HG02571 (cell line): ENCODE measurements around the gene PLCXD1.
"Not testable (repeated sequence)": the region's sequence is repeated elsewhere in the genome, so short reads cannot be mapped to it uniquely, and the experiment has no call there.

Source experiments
- ATAC-seq: cut with Tn5 transposase; IDR thresholded peaks from one replicate; pipeline ENCODE4 v1.9.1; 2021; ENCODE audit warnings: mild to moderate bottlenecking, moderate library complexity; ENCODE audit not compliant: unreplicated experiment

Gene PLCXD1

GRCh38 chrX:291411-291901 lies 10.3 kb downstream of the PLCXD1 start:
- ATAC-seq: no peak

DNA sequence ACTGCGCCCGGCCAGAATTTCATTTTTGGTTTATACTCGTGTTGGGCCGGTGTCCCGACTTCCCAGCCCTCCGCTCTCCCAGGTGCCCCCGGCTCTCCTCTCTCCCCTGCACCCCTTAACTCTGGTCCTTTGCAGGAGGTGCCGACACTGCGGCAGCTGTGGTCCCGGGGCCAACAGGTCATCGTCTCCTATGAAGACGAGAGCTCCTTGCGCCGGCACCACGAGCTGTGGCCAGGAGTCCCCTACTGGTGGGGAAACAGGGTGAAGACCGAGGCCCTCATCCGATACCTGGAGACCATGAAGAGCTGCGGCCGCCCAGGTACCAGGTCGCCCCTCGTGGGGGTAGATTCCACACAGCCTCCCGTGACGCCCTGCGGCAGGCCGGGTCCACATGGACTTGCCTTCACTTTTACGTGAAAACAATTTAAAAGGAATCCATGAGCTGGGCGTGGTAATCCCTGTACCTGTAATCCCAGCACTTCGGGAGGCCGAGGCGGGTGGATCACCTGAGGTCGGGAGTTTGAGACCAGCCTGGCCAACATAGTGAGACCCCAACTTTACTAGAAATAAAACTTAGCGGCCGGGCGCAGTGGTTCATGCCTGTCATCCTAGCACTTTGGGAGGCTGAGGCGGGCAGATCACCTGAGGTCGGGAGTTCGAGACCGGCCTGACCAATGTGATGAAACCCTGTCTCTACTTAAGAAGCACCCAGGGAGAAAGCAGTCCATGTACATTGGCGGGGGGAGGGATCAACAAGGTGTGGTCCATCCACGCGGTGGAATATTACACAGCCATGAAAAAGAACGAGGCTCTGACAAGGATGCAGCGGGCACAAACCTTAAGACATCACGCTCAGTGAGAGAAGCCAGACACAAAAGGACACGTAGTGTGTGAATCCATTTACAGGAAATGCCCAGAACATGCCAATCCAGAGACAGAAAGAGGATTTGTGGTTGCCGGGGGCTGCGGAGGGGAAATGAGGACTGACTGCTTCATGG lies 12.0 kb downstream of the PLCXD1 start:
- no peak for ATAC-seq

DNA sequence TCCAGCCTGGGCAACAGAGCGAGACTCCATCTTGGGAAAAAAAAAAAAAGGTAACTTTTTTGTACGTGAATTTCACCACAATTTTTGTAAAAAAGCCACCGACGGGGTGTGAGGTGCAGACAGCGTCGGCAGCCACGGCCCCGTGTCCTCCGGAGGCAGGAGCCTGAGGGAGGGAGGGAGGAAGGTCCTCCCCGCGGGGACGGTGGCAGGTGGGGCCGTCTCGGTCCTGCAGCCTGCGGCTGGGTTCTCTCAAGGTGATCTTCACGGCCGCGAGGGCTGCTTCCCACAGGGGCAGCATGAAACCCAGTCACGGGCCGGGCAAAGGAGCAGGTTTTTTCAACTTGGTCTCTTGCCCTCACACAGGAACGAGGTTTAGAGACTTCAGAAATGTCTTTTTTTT lies 14.0 kb downstream of the PLCXD1 start:
- no peak for ATAC-seq

DNA sequence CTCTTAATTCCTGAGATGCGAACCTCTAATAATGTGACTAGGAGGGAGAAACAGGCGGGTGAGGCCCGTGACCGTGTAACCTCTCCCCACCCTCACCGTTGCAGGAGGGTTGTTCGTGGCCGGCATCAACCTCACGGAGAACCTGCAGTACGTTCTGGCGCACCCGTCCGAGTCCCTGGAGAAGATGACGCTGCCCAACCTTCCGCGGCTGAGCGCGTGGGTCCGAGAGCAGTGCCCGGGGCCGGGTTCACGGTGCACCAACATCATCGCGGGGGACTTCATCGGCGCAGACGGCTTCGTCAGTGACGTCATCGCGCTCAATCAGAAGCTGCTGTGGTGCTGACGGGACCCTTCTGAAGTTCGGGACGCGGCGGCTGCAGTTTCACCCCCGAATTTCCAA lies 17.8 kb downstream of the PLCXD1 start:
- ATAC-seq: no peak

DNA sequence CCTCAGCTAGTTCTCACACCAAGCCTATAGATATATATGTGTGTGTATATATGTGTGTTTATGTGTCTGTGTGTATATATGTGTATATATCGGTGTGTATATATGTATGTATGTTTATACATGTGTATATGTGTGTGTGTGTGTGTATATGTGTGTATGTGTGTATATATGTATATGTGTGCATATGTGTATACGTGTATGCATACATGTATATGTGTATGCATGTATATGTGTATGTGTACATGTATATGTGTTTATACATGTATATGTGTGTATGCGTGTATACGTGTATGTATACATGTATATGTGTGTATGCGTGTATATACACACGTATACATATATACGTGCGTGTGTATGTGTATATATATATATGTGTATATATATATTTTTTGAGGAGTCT lies 19.2 kb downstream of the PLCXD1 start:
- ATAC-seq: no peak

- ATAC-seq: no peak
These were observed 21.8 kb downstream of the PLCXD1 start for GRCh38 chrX:302975-303374.

- ATAC-seq: not testable (repeated sequence)
These were observed 24.8 kb downstream of the PLCXD1 start for GRCh38 chrX:305781-306613.

- not testable (repeated sequence) for ATAC-seq
These were observed 25.6 kb downstream of the PLCXD1 start for GRCh38 chrX:306614-307251.

- no peak for ATAC-seq
These were observed 26.3 kb downstream of the PLCXD1 start for GRCh38 chrX:307261-308111.

DNA sequence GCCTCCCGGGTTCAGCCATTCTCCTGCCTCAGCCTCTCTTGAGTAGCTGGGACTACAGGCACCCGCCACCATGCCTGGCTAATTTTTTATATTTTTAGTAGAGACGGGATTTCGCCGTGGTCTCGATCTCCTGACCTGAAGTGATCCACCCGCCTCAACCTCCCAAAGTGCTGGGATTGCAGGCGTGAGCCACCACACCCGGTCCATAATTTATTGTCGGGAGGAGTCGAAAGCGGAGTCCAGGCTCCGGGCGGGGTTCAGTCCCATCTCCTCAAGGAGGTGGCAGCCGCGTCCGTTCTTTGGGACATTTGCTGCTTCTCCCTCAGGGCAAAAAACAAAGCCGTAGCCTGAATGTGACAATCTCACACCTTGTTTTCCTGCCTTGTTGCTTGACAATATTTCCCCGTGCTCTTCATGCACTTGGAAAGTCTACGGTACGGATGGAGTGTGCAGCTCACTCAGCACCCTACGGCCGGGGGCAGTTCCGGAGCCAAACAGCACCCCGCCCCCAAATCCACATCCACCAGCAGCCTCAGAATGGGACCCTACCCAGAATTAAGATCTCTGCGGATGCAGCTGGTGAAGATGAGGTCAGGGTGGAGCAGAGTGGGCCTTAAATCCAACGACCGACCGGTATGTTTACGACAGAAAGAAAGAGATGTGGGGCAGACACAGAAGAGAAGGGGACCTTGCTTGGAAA lies 27.8 kb downstream of the PLCXD1 start:
- ATAC-seq: no peak

DNA sequence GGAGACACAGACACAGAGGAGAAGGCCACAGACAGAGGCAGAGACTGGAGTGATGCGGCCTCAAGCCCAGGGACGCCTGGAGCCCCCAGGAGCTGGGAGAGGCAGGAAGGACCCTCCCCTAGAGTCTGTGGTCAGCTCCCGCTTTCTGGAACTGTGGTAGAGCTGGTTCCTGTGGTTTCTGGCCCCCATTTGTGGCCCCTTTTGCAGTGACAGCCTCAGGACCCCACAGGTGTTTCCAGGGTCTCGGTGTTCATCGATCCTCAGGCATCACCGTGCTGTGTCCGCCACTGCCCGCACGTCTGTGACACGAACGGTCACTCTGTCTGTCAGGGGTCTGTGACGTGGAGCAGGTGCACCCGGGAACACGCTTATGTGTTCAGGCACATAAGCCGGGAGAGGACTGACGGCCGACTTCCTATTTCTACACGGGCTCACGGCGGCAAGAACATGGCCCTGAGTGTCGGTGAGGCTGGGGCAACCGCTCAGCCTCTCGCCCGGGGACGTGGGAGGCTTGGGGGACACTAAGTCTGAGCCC lies 29.5 kb downstream of the PLCXD1 start:
- no peak for ATAC-seq

- ATAC-seq: no peak
These were observed 30.3 kb downstream of the PLCXD1 start for GRCh38 chrX:311156-312129.

DNA sequence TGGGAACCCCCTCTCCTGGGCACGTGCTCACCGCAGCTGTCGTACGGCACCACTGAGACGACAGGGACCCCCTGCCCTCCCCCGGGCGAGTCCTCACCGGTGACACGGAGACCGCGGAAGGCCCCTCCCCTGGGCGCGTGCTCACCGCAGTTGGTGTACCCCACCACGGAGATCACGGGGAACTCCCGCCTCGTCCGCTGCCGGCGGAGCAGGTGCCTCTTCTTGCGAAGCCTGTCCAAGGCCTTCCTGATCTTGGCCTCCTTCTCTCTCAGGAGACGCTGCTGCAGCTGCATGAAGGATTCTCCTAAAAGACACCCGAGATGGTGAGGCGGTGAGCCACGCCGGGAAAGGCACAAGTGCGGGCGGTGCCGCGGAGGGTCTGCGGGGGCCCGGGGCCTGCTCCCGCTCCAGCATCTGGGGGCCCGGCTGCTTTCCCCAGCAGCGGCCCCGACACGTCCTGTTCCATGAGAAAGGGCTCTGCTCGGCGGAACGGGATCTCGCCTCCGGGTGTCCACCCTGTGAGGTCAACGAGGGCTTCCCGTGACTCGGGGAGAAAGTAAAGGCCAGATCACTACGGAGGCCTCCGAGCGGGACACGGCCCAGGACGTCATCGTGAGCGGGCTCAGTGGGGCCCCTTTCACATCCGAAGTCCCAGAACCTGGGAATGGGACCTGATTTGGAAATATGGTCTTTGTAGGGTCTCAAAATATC lies 31.6 kb downstream of the PLCXD1 start:
- ATAC-seq: no peak

DNA sequence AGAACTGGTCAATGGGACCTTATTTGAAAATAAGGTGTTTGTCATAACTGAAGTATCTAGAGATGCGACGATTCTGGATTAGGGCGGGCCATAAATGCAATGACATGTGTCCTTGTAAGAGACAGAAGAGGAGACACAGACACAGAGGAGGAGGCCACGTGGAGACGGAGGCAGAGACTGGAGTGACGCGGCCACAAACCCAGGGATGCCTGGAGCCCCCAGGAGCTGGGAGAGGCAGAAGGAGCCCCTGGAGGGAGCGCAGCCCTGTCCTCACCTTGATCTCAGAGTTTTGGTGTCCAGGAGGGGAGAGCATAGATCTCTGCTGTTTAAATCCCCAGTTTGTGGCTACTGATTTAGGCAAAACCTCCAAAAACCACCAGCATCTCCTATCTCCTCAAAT lies 32.4 kb downstream of the PLCXD1 start:
- no peak for ATAC-seq

- ATAC-seq: no peak
These were observed 32.9 kb downstream of the PLCXD1 start for GRCh38 chrX:314049-314448.

- ATAC-seq: no peak
These were observed 33.8 kb downstream of the PLCXD1 start for GRCh38 chrX:314781-315595.
